ENCODE data around the gene PSMB2.

GRCh38 chr1:35553851-35554250 lies 87.5 kb downstream of the PSMB2 start:
- TF ChIP-seq EZH2 (IDR thresholded peaks at IDR 0.05; ENCODE audit: insufficient read depth, poor library complexity, severe bottlenecking): no peak
- no peak for TF ChIP-seq EZH2phosphoT487 (IDR thresholded peaks at IDR 0.05; ENCODE audit: insufficient read depth, low read depth)

Data from GM23248 (cell line).